ENCODE measurements around the gene SIRPB2. TPM values are rescaled to one million over a fixed set of nuclear protein-coding genes. Genes with fewer than 3 reads are reported as not detected.

The SIRPB2 gene
- polyA plus RNA-seq, 2 of the 4 experiments (the other 2 are of a cell fraction): not detected

DNA sequence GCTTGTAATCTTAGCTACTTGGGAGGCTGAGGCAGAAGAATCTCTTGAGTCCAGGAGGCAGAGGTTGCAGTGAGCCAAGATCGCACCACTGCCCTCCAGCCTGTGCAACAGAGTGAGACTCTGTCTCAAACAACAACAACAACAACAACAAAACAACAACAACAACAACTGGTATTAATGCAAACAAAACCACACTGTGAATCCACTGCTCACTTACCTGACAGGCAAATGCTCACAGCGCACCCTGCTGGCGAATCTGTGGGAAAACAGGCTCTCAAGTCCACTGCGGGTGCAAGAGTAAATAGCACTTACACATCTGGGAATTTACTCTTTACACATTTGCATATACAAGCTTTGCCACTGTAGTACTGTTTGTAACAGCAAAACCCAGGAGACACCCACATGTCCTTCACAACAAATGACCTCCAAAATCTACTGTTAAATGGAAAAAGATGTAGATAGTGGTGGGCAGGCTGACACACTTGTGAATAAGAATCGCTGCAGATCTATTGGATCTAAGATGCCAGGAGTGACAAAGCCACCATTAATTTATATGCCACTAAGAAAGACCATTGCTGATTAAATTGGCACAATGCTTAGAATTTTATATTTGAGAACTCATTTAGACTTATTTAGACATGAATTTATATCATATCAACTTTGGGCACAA lies 53.9 kb downstream of the SIRPB2 start (continued):
- TF ChIP-seq, protein P1, sequence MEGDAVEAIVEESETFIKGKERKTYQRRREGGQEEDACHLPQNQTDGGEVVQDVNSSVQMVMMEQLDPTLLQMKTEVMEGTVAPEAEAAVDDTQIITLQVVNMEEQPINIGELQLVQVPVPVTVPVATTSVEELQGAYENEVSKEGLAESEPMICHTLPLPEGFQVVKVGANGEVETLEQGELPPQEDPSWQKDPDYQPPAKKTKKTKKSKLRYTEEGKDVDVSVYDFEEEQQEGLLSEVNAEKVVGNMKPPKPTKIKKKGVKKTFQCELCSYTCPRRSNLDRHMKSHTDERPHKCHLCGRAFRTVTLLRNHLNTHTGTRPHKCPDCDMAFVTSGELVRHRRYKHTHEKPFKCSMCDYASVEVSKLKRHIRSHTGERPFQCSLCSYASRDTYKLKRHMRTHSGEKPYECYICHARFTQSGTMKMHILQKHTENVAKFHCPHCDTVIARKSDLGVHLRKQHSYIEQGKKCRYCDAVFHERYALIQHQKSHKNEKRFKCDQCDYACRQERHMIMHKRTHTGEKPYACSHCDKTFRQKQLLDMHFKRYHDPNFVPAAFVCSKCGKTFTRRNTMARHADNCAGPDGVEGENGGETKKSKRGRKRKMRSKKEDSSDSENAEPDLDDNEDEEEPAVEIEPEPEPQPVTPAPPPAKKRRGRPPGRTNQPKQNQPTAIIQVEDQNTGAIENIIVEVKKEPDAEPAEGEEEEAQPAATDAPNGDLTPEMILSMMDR (IDR thresholded peaks at IDR 0.05): peak; percentile 96
- TF ChIP-seq FOSL2 (IDR thresholded peaks at IDR 0.05) (no peak), FOSL2 (CRISPR knock-in tag; IDR thresholded peaks at IDR 0.05) (no peak), MAZ (IDR thresholded peaks at IDR 0.05; ENCODE audit: borderline replicate concordance, low read depth, low read length) (no peak), POLR2A (IDR thresholded peaks at IDR 0.05; ENCODE audit: low read length) (no peak)

DNA sequence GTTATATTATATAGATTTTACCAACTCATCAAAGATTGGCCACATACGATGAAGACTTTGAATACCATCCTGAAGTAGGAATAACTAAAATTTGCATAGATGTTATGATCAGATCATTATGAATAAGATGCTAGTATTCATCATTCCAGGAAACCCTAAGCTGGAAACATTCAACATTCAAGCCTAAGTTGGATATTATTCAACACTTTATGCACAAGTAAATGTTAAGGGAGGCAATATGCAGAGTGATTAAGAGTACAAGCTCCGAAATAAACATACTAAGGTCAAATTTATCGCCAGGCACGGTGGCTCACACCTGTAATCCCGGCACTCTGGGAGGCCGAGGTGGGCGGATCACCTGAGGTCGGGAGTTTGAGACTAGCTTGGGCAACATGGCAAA lies 55.0 kb downstream of the SIRPB2 start:
- FAIRE-seq: no peak
- no peak for DNase-seq (ENCODE audit: low read depth in 1 of 2, low spot score in 1 of 2)
- Histone ChIP-seq H3K27ac (no peak overlapping the region), H3K4me1 (no peaks in the 10 kb centered on the region), H3K4me3 (no peak overlapping the region), H3K9me3 (no peaks in the 10 kb centered on the region), H3K4me2 (no peak overlapping the region)
- 80% methylated on average over 8 of the region's 8 CpGs for WGBS (ENCODE audit: missing lambda C conversion rate)
- CTCF ChIA-PET: interaction anchor here (1.0 to 8.4 kb wide), 21 partner anchors 12 to 320 kb away, joined by 3 to 139 read pairs (median 6); partner anchors contain the start of genes NSFL1C and SDCBP2
- POLR2A ChIA-PET: no interaction called here
- no peak for TF ChIP-seq CHD2 (IDR thresholded peaks at IDR 0.05; ENCODE audit: low read length, partially characterized antibody)
- TF ChIP-seq KDM1A (IDR thresholded peaks at IDR 0.05; ENCODE audit: low read depth): no peak
- no peak for ATAC-seq

DNA sequence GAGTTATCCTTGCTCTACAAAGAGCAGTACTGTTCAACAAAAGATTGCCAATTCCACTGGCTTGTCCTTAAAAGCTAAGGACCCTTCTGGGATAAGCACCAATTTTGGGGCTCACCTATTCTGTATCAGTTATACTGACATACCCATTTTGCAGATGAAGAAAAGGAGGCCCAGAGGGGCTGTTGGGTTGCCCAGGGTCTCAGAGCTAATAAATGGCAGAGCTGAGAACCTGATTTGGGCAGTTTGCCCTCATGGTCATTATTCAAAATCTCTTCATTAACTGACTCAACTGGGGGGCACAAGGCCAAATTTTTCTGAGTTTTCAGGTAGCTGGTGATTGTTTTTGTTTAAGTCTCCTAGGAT lies 55.9 kb downstream of the SIRPB2 start:
- CTCF ChIA-PET: interaction anchor here (0.7 to 8.4 kb wide), 12 partner anchors 11 to 319 kb away, joined by 3 to 139 read pairs (median 4); partner anchors contain the start of genes FKBP1A and NSFL1C
- no peaks in the 10 kb centered on the region for H3K9me3 ChIP-seq
- no peak overlapping the region for H3K27ac ChIP-seq
- ATAC-seq (no peak), FAIRE-seq (no peak), DNase-seq (ENCODE audit: low read depth in 1 of 2, low spot score in 1 of 2) (no peak)
- H3K4me3 ChIP-seq: no peak overlapping the region
- POLR2A ChIA-PET: no interaction called here
- no peak overlapping the region for H3K4me2 ChIP-seq
- H3K4me1 ChIP-seq: no peaks in the 10 kb centered on the region
- no peak for TF ChIP-seq ZC3H11A (IDR thresholded peaks at IDR 0.05)
- TF ChIP-seq, protein P1 (IDR thresholded peaks at IDR 0.05): no peak

DNA sequence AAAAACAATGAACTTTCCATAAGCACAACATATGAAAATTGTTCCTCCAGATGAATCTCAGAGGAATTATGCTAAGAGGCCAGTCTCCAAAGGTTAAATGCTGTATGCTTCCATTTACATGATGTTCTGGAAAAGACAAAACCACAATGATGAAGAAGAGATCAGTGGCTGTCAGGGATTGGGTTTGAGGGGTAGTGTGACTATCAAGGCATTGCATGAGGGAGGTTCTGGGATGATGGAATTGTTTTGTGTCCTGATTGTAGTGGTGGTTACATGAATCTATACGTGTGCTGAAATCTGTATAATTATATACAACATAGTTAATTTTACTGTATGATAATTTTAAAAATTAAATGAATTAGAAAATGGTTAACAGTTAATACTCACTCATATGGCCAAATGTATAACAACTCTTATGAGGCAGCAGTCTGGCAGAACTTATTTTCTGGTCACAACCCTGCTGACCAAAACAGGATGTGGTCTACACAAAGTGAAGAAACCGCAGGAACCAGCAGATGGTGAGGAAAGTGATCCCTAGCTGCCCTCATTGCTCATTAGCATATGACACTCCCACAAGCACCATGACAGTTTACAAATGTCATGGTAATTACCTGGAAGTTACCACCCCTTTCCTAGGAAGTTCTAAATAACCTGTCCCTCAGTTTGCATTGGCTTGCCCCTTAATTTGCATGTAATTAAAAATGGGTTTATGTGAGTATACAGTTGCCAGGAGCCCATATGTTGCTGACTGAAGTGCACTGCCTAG lies 56.5 kb downstream of the SIRPB2 start:
- ChIA-PET CTCF (interaction anchor here (0.8 to 8.4 kb wide), 9 partner anchors 10 to 228 kb away, joined by 3 to 139 read pairs (median 5); partner anchors contain the start of genes FKBP1A and NSFL1C), POLR2A (no interaction called here)
- Histone ChIP-seq H3K4me2 (no peak overlapping the region), H3K4me3 (no peak overlapping the region), H3K9me3 (no peaks in the 10 kb centered on the region), H3K4me1 (no peaks in the 10 kb centered on the region), H3K27ac (no peak overlapping the region)
- ATAC-seq (no peak), FAIRE-seq (no peak), DNase-seq (ENCODE audit: low read depth in 1 of 2, low spot score in 1 of 2) (no peak)
- TF ChIP-seq HEYL (CRISPR knock-in tag; IDR thresholded peaks at IDR 0.05) (no peak), KDM5A (IDR thresholded peaks at IDR 0.05) (no peak), CHD4 (IDR thresholded peaks at IDR 0.05; ENCODE audit: borderline replicate concordance) (no peak), HDAC2 (IDR thresholded peaks at IDR 0.05) (no peak), NFE2L2 (conservative IDR thresholded peaks at IDR 0.05; ENCODE audit: low read length) (no peak), EHMT2 (IDR thresholded peaks at IDR 0.05; ENCODE audit: low read depth) (no peak), ZC3H11A (IDR thresholded peaks at IDR 0.05) (no peak), JUNB (IDR thresholded peaks at IDR 0.05) (no peak), FOSB (CRISPR knock-in tag; IDR thresholded peaks at IDR 0.05) (no peak), POLR2AphosphoS2 (conservative IDR thresholded peaks at IDR 0.05; ENCODE audit: low read length) (no peak), BHLHE40 (IDR thresholded peaks at IDR 0.05; ENCODE audit: low read depth, low read length) (no peak), ZFP36 (IDR thresholded peaks at IDR 0.05; ENCODE audit: borderline replicate concordance, partially characterized antibody) (no peak), SREBF2 (IDR thresholded peaks at IDR 0.05) (no peak), FOSL2 (IDR thresholded peaks at IDR 0.05) (no peak), FOSL2 (CRISPR knock-in tag; IDR thresholded peaks at IDR 0.05) (no peak), NR3C1 (IDR thresholded peaks at IDR 0.05) (no peak)
- TF ChIP-seq, protein P2, sequence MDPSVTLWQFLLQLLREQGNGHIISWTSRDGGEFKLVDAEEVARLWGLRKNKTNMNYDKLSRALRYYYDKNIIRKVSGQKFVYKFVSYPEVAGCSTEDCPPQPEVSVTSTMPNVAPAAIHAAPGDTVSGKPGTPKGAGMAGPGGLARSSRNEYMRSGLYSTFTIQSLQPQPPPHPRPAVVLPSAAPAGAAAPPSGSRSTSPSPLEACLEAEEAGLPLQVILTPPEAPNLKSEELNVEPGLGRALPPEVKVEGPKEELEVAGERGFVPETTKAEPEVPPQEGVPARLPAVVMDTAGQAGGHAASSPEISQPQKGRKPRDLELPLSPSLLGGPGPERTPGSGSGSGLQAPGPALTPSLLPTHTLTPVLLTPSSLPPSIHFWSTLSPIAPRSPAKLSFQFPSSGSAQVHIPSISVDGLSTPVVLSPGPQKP (IDR thresholded peaks at IDR 0.05; ENCODE audit: low read depth, low read length): no peak
- TF ChIP-seq, protein P3, sequence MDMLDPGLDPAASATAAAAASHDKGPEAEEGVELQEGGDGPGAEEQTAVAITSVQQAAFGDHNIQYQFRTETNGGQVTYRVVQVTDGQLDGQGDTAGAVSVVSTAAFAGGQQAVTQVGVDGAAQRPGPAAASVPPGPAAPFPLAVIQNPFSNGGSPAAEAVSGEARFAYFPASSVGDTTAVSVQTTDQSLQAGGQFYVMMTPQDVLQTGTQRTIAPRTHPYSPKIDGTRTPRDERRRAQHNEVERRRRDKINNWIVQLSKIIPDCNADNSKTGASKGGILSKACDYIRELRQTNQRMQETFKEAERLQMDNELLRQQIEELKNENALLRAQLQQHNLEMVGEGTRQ (IDR thresholded peaks at IDR 0.05): no peak
- WGBS (ENCODE audit: missing lambda C conversion rate): 78% methylated on average over 2 of the region's 2 CpGs

Data from A549 (cell line).